ACC112 (cell line): ENCODE results near the gene BSN.

Experiments used
- H2AFZ ChIP-seq: fragments of 200-600 bp; sonication (generic); one replicate; pipeline ENCODE4 v1.6.0; 2017; ENCODE audit warnings: antibody characterized with exemption, low read length; ENCODE audit not compliant: unreplicated experiment
- H3K27ac ChIP-seq: fragments of 200-600 bp; sonication (generic); 2 replicates; pipeline ENCODE4 v1.5.1; 2014; ENCODE audit warnings: low read depth, mild to moderate bottlenecking, antibody characterized with exemption, low read length, moderate library complexity
- H3K27me3 ChIP-seq: fragments of 200-600 bp; sonication (generic); 2 replicates; pipeline ENCODE4 v1.6.1; 2014; ENCODE audit warnings: mild to moderate bottlenecking, antibody characterized with exemption, low read length, moderate library complexity, mixed read lengths; ENCODE audit not compliant: insufficient read depth
- H3K36me3 ChIP-seq: fragments of 200-600 bp; sonication (generic); 2 replicates; pipeline ENCODE4 v1.6.1; 2016; ENCODE audit warnings: mild to moderate bottlenecking, antibody characterized with exemption, low read length, moderate library complexity, mixed read lengths; ENCODE audit not compliant: insufficient read depth
- H3K4me1 ChIP-seq: fragments of 200-600 bp; sonication (generic); one replicate; pipeline ENCODE4 v1.6.1; 2016; ENCODE audit warnings: low read length, mixed read lengths; ENCODE audit not compliant: insufficient read depth, unreplicated experiment, control insufficient read depth
- H3K4me3 ChIP-seq: fragments of 200-600 bp; sonication (generic); 2 replicates; pipeline ENCODE4 v1.5.1; 2014; ENCODE audit warnings: mild to moderate bottlenecking, low read depth, low read length
- H3K79me2 ChIP-seq: fragments of 200-600 bp; sonication (generic); one replicate; pipeline ENCODE4 v1.6.0; 2016; ENCODE audit warnings: low read length; ENCODE audit not compliant: control insufficient read depth, unreplicated experiment, insufficient read depth

The BSN gene

DNA sequence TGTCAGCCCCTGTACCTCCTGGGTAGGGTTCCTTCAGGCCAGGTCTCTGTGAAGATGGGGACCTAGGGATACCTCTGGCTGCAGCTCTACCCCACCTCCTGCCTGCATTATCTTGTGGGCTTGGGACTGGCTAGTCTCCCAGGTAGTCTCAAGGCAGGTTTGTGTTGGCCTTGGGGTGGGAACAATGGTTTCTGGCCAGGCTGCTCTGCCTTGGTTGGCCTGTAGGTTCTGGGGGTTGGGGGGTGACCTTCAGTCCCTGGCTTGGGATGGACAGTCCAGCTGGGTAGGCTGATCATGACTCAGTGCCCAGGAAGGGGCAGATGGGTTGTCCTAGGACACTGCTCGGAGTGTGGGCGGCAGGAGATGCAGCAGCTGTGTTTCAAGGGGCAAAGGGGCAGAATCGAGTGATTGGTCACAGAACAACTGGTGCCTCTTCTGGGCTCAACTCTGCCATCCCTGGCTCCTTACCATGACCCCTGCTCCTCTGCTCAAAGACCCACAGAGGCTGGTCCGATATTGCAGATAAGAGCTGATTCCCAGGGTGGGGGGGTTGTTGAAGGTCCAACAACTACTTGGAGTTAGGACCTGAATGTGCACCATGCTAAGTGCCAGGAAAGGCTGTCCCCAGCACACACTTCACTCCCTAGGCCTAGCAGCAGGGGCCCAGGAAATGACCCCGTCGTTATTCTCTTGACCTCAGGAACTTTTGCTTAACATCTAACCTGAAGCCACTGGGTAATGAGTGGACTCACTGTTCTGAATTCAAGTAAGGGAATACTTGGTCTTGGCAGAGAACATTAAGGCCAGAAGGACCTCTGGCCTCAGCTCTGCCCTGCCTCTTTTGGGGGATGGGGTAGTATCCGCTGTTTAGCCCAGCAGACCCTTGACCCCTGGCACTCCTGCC is 18.1 kb upstream of the BSN start:
- Histone ChIP-seq H3K27me3 (no peaks in the 10 kb centered on the region), H3K4me3 (no peak overlapping the region), H3K27ac (no peak overlapping the region), H3K4me1 (peaks cover 15% of the 10 kb centered on the region), H2AFZ (no peak overlapping the region), H3K36me3 (peaks cover 14% of the 10 kb centered on the region; the same call in 1 of the 2 replicates), H3K79me2 (no peaks in the 10 kb centered on the region)

DNA sequence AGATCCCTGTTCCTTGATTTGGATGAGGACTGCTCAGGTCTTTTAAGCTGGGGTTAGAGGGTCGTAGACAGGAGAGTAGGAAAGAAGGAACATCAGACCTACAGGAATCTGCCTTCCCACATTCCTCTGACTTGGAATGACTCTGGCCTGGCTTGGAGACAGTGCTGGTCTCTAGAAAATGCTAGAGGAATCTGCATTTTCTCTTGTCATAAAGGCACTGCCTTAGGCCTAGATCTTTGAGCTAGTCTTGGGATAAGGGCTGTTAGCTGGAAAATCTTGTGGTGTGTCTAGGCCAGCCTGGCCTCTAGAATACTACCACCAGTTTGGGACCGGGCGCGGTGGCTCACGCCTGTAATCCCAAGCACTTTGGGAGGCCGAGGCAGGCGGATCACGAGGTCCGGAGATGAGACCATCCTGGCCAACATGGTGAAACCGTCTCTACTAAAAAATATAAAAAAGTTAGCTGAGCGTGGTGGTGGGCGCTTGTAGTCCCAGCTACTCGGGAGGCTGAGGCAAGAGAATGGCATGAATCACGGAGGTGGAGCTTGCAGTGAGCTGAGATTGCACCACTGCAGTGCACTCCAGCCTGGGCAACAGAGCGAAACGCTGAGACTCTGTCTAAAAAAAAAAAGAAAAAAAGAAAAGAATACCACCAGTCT is 17.3 kb upstream of the BSN start:
- H3K27ac ChIP-seq: no peak overlapping the region

DNA sequence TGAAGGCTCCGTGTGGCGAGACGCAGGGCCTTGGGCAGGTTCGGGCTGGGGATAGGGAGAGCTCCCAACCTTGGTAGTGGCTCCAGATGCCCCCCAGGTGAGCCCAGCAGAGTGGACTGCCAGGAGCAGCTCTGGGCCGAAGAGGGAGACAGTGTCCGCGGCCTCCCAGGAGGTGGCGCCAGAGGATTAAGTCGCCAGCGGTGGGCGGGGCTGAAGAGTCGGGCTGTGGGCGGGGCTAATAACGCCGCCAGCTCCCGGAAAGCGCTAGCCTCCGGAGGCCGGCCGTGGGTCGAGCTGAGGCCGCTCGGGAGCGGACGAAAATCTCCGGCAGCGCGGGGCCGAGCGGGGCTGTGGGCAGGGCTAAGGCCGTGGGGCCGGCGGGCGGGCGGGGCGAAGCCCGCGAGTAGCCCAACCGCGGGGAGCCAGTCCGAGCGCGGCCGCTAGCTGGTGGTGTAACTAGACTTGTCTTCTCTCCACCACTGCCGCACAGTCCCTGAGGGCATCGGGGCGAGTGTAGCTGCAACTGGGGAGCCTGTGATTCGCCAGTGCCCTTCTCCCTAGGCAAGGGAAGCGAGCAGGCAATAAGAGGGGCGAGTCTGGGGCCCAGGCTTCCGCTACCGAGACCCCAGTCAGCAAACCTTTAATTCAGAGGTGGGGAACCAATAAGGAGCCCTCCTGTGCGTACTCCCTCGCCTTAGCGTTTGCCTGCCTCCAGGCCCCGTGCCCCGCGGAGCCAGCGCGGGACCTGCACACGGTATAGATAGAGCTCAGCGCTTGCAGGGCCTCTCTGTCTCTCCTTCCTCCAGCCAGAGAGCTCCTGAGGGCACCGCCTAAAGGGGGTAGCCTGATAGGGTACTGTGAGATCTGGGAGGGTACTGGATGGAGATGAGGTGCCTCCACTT is 14.4 kb upstream of the BSN start:
- peaks cover 15% of the 10 kb centered on the region for H3K4me1 ChIP-seq
- H3K27ac ChIP-seq: no peak overlapping the region
- no peaks in the 10 kb centered on the region for H3K36me3 ChIP-seq
- H2AFZ ChIP-seq: no peak overlapping the region
- H3K27me3 ChIP-seq: peaks cover 20% of the 10 kb centered on the region
- peak overlapping the region; percentile 76 for H3K4me3 ChIP-seq
- no peaks in the 10 kb centered on the region for H3K79me2 ChIP-seq

More for the DNA sequence above, 17.3 kb upstream of the BSN start:
- Histone ChIP-seq H2AFZ (no peak overlapping the region), H3K79me2 (no peaks in the 10 kb centered on the region), H3K36me3 (peaks cover 6% of the 10 kb centered on the region; the same call in 1 of the 2 replicates), H3K4me1 (peaks cover 15% of the 10 kb centered on the region), H3K27me3 (no peaks in the 10 kb centered on the region), H3K4me3 (no peak overlapping the region)

DNA sequence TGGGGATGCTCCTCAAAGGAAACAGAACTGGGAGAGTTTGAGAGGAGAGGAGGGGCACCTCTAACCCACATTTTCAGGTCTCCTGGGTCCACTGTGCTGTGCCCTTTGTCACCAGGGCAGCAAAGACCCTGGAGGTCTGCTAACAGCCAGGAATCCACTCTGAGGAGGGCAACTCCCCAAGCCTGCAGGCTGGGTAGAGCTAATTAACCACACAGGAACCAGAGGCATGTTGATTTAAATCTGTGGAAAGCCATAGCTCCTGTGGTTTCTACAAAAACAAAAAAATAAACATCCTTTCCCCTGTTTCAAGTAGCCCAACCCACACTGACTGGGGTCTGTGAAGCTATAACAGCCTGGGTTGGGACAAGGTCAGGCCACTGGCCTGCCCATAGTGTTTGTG is 2.2 kb upstream of the BSN start:
- H3K79me2 ChIP-seq: no peaks in the 10 kb centered on the region
- H2AFZ ChIP-seq: no peak overlapping the region
- peaks cover 49% of the 10 kb centered on the region for H3K27me3 ChIP-seq
- peaks cover 4% of the 10 kb centered on the region for H3K4me1 ChIP-seq
- no peak overlapping the region for H3K27ac ChIP-seq
- no peaks in the 10 kb centered on the region for H3K36me3 ChIP-seq
- H3K4me3 ChIP-seq: no peak overlapping the region

DNA sequence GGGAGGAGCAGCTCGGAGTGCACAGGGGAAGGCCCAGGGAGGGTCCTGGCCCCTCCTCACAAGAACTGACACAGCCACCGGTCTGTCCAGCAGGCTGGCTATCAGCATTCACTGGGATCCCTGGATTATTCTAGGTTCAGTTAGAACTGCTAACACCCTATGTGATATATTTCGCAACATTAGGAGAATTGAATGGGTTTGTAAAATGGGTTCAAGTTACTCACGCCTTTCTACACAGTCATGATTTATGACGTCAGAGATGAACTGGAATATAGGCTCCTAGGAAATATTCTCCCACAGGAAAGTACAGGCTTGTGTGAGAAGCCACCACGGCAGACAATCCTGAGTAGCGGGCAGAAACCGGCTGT is 969 bp upstream of the BSN start:
- Histone ChIP-seq H2AFZ (peak overlapping the region; percentile 48), H3K27ac (peak overlapping the region; percentile 40; the same call in 1 of the 2 replicates), H3K36me3 (no peaks in the 10 kb centered on the region), H3K4me1 (peaks cover 4% of the 10 kb centered on the region), H3K79me2 (no peaks in the 10 kb centered on the region), H3K27me3 (peaks cover 48% of the 10 kb centered on the region), H3K4me3 (peak overlapping the region; percentile 92)

DNA sequence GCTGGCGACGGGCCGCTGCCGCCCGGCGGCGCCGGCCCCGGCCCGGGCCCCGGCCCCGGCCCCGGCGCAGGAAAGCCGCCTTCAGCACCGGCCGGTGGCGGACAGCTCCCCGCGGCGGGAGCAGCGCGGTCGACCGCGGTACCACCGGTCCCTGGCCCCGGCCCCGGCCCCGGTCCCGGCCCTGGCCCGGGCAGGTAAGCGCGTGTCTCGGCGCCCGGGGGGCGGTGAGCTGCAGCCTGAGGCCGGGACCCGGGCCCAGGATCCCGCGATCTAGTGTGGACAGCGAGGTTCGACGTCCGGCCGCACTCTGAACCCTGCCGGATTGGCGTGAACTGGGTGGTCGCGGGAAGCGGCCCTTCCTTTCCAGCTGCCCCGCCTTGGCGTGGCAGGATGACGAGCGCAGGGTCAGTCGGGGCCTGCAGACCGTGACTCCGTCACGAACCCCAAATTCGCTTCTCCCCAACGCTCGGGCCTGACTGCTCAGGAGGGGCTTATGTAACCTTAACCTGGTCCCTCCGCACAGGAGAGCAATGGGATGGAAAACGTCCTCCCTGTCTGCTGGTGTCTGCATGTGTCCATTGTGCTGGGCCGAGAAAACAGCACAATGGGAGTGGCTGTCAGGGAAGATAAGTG is 472 bp downstream of the BSN start:
- Histone ChIP-seq H3K4me3 (peak overlapping the region; percentile 72), H3K36me3 (no peaks in the 10 kb centered on the region), H3K27ac (no peak overlapping the region), H3K79me2 (no peaks in the 10 kb centered on the region), H3K27me3 (peaks cover 48% of the 10 kb centered on the region), H2AFZ (no peak overlapping the region), H3K4me1 (peaks cover 4% of the 10 kb centered on the region)

DNA sequence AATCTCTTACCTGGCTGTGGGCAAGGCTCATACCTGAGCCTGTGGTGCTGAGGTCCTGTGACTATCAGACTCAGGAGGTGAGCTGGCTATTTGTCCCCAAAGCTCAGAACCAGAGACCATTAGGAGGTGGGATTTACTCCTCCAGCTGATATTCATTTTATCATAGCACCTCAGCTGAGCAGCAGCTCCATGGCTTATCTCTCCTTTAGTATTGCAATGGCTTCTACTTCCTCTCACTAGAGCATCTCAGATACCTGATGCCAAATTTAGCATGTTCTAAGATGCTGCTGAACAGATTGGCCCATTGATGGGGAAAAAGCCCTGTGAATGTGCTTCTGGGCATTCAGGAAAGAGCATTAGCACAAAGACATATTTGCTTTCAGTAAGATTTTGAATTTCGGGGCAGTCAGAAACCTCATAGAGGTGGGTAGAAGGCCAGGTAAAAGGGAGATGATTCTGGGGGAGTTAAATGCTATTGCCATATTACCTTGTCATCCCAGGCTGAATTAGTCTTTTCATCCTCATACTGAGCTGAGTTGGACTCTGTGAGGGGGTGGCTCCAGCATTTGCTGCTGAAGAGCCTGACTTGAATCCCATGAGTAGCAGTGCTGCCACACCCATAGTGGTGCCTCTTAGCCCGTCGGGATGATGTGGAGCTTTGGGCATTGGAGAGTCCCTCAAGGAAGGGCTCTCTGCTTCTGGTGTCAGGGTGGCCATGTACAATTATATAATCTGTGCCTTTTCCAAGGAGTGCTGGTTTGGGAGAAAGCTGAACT is 2.4 kb downstream of the BSN start:
- peaks cover 4% of the 10 kb centered on the region for H3K4me1 ChIP-seq
- H3K27me3 ChIP-seq: peaks cover 67% of the 10 kb centered on the region
- H2AFZ ChIP-seq: no peak overlapping the region
- no peak overlapping the region for H3K4me3 ChIP-seq
- no peaks in the 10 kb centered on the region for H3K79me2 ChIP-seq
- H3K27ac ChIP-seq: no peak overlapping the region
- H3K36me3 ChIP-seq: no peaks in the 10 kb centered on the region

- H2AFZ ChIP-seq: no peak overlapping the region
- peaks cover 69% of the 10 kb centered on the region for H3K27me3 ChIP-seq
- no peaks in the 10 kb centered on the region for H3K36me3 ChIP-seq
- no peak overlapping the region for H3K4me3 ChIP-seq
- H3K79me2 ChIP-seq: no peaks in the 10 kb centered on the region
- no peaks in the 10 kb centered on the region for H3K4me1 ChIP-seq
- no peak overlapping the region for H3K27ac ChIP-seq
Observed at GRCh38 chr3:49563040-49563578, 8.8 kb downstream of the BSN start.

DNA sequence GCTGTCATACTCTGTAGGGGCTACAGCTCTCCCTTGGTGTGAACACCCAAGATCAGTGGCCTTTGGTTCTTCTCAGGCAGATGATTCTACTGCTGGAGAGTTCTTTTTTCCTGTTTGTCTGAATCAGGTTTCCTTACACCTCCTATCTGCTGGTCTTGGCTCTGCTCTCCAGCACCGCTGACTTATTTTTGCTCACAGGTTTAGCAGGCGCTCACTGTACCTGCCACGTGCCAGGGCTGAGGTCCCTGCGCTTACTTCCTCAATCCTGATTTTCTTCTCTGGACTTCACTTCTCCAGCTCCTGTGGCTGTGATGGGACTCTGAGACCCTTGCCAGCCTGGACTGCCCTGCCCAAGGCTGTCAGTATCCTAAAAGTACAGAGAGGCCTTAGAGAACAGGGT is 9.5 kb downstream of the BSN start:
- Histone ChIP-seq H3K4me3 (no peak overlapping the region), H2AFZ (no peak overlapping the region), H3K4me1 (no peaks in the 10 kb centered on the region), H3K79me2 (no peaks in the 10 kb centered on the region), H3K27me3 (peaks cover 66% of the 10 kb centered on the region), H3K36me3 (no peaks in the 10 kb centered on the region), H3K27ac (no peak overlapping the region)
